Iris pigment epithelial cell (primary cell): ENCODE data around the gene NUDCD3.

ENCODE experiments used
- DNase-seq: peaks from one replicate; pipeline ENCODE4 v3.0.0-alpha.2; 2011; ENCODE audit warnings: low read depth

NUDCD3 gene

DNA sequence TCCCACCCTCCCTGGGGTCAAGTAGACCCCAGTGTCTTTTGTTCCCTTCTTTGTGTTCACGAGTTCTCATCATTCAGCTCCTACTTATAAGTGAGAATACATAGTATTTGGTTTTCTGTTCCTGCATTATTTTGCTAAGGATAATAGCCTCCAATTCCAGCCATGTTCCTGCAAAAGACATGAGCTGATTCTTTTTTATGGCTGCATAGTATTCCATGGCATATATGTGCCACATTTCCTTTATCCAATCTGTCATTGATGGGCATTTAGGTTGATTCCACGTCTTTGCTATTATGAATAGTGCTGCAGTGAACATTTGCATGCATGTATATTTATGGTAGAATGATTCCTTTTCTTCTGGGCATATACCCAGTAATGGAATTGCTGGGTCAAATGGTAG is 136.8 kb downstream of the NUDCD3 start:
- no peak for DNase-seq

- DNase-seq, result no peak
Observed at GRCh38 chr7:44348851-44349781, 141.3 kb downstream of the NUDCD3 start.

DNA sequence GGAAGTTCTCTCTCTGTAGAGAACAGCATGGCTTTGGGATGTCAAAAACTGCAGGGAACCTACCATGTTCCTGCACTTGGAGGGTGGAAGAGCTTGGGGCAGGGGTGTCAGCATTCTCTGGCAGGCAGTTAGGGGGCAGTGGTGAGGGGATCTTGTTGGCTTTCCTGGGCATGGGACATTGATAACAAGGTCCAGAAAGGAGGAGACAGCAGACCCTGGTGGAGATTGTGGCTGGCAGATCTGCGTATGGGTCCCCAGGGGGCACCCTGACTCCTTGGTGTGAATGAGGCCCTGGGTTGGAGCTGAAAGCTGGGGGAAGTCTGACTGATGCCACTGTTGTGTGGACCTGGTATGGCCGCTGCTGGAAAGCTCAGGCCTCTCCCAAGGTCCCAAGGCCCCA is 142.2 kb downstream of the NUDCD3 start:
- DNase-seq, result peak; percentile 53

DNA sequence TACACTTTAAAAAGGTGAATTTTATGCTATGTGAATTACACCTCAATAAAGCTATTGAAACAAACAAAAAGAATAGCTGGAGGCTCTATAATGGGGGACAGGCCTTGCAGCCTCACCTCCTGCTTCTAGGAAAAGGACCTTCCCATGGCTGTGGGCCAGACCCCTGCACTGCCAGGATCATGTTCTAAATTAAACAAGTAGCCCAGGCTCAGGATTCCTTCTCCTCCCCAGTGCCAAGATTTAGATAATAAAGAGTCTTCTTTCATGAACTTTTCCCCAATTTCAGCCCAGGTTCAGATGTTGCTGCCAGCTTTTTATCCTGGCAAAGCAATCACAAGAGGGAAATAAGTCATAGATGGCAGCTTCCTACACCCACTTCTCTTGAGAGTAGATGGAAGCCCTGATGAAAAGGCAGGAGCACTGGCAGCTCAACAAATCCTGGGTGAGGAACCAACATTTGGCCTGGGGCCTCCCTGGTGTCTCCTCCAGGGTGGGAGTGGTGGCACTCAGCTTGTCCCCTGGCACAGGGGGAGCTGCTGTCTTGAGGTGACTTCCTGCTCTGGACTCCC is 142.8 kb downstream of the NUDCD3 start:
- DNase-seq, result no peak

DNA sequence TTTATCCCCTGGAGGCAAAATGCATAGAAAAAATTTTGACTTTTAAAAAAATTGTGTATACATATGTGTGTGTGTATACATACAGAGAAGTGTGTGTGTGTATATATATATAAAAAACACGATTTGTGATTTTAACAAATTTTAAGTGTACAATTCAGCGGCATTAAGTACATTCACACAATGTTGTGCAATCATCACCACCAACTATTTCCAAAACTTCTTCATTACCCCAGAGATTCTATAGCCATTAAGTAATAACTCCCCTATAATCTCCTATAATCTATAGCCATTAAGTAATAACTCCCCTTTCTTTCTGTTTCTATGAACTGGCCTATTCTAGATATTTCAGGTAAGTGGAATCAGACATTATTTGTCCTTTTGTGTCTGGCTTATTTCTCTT is 144.4 kb downstream of the NUDCD3 start:
- DNase-seq, result no peak

GRCh38 chr7:44341401-44341800 is 149.1 kb downstream of the NUDCD3 start:
- no peak for DNase-seq

DNA sequence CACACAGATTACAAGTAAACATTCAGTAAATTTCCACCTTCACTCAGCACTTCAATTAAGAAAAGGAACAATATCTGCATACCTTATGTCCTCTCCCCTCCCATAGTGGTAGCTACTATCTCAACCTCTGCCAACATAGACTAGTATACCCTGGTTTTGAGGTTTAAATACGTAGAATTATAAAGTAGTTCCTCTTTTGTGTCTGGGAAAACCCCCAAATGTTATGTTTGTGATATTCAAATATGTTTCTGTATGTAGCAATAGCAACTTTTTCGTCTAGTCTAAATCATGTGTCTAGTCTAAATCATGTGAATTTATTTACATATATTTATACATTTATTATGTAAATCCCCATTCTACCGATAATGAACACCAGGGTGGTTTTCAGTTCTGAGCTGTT is 151.9 kb downstream of the NUDCD3 start:
- DNase-seq, result no peak

- DNase-seq, result no peak
Observed at GRCh38 chr7:44336491-44336890, 154.0 kb downstream of the NUDCD3 start.

GRCh38 chr7:44335184-44335583 is 155.3 kb downstream of the NUDCD3 start:
- no peak for DNase-seq

GRCh38 chr7:44334734-44335097 is 155.7 kb downstream of the NUDCD3 start:
- no peak for DNase-seq

- no peak for DNase-seq
Observed at GRCh38 chr7:44333911-44334733, 156.3 kb downstream of the NUDCD3 start.

DNA sequence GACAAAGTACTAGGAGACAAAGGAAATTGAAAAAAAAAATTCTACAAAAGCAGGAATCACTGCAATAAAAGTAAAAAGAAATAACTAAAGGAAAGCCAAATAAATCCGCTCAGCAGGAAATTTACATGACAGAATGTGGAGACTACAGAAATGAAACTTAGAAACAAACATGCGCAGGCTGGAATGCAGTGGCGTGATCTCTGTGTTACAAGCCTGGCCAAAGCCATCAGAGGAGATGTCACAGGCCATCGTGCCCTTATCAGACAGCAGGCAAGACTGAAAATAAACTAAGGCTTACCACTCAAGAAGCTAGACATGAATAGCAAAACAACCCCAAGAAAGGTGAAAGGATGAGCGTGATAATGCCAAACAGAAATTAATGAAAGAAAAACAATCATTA is 158.8 kb downstream of the NUDCD3 start:
- DNase-seq, result no peak

DNA sequence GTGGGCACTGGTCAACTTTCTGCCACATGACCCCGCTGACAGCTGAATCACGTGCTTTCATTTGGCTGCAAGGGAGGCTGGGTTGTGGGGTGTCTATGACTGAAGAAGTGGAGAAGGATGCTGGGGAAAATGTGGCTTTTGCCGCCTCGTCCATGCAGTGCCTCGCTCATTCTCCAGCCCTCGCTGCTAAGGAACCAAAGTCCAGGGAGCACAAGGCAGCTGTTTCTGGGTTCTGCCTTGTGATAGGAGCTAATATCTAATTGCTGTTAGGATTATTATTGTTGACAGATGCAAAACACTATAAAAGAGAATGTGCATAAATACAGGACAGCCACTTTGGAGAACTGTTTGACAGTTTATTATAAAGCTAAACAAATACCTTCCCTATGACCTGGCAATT is 160.1 kb downstream of the NUDCD3 start:
- no peak for DNase-seq

GRCh38 chr7:44329888-44330287 is 160.6 kb downstream of the NUDCD3 start:
- no peak for DNase-seq
